ENCODE results near the gene UMPS.
A peak's percentile ranks its signal among the peaks of the same experiment; 100 is the strongest.

Gene UMPS

GRCh38 chr3:124767264-124767663 is 37.0 kb downstream of the UMPS start:
- no peak for TF ChIP-seq CTCF (IDR thresholded peaks at IDR 0.05)

DNA sequence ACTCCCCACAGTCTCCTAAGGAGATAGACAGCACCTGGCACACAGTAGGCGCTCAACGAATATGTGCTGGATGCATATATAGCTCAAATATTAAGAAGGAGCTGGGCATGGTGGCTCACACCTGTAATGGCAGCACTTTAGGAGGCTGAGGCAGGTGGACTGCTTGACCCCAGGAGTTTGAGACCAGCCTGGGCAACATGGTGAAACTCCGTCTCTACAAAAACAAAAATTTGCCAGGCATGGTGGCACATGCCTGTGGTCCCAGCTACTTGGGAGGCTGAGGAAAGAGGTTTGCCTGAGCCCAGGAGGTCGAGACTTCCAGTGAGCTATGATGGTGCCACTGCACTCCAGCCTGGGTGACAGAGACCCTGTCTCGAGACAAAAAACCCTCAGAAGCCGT is 37.4 kb downstream of the UMPS start:
- no peak for TF ChIP-seq CTCF (IDR thresholded peaks at IDR 0.05)

DNA sequence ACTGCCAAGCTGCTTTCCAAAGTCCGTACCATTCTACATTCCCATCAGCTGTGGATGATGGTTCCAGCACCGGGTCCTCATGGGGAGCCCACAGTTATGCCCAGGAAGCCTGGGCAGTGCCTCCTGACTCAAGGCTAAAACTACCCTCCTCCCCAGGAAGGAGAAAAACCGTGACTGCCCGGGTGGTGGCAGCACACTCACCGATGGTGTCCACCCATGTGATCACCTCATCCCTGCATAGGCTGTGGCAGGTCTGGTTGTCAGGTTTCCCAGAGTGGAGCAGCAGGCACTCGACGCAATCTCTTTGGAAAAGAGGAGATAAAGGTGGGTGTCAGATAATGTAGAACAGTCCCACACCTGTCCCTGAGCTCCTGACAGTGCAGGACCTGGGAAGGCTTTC is 38.6 kb downstream of the UMPS start:
- peak; percentile 51; the same call in 1 of the 2 replicates for TF ChIP-seq CTCF (IDR thresholded peaks at IDR 0.05)

DNA sequence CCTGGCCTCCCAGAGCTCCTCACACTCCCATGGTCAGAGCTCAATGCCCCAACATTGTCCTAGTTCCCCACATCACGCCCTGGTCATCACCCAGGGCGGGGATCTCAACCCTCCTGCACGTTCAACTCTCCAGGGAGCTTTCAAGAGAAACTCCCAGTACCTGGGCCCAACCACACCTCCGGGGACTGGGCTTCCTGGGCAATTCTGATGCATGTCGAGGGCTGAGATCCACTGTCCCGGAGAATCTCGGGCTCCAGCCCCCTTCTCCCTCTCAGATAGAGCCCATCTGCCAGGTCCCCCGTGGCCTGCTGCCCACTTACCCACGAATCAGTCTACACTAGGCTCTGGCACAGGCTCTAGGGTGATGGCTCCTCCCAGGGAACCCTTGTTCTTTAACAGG is 39.2 kb downstream of the UMPS start:
- no peak for TF ChIP-seq CTCF (IDR thresholded peaks at IDR 0.05)

DNA sequence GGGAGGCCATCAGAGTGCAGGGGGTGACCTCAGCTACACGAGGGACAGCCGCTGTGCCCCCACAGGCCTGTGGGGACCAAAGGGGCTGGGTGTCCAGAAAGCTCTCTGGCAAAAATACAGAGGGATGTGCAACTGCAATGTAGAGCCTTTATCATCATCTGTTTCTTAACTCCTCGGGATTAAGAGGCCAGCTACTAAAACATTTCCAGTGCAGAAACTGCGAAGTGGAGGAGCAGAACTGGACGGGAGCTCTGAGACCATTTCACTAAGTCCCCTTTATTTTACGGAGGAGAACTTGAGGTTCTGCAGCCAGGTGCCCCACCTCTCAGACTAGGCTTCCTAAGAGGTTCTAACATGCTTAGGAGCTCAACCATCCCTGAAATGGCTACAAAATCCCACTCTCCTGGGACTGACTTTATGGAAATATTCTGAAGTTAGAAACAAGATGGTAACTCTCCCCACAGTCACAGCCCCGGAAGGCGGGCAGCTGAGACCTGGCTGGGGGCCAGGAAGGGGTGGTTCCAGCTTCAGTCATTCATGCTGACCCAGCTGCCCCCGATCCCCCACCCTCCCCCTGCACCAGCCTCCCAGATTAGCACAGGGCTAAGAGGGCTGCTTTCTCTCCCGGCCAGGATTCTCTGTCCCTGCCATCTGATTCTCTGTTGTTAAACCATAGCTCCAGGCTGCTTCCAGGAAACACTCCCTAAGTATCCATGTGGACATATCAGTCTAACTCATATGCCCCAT is 40.3 kb downstream of the UMPS start:
- no peak for TF ChIP-seq CTCF (IDR thresholded peaks at IDR 0.05)

DNA sequence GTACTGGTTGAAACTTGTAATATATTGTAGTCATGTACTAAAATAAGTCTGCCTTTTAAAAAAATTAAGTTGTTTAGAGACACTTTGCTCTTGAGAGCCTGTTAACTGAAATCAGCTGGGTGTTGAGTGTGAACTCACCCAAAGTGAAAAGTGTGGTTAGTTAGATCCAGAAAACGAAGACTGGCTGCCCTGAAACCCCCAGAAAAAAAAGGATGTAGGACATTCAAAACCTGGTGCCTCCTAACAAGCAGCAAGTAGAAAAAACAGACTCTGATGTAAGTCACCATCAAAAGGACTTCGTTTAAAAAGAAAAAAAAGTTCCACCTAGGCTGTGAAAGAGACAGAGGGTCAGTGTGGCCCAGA is 40.8 kb downstream of the UMPS start:
- TF ChIP-seq CTCF (IDR thresholded peaks at IDR 0.05): no peak

GRCh38 chr3:124772081-124772831 is 42.0 kb downstream of the UMPS start:
- no peak for TF ChIP-seq CTCF (IDR thresholded peaks at IDR 0.05)
